Naive thymus-derived CD8-positive, alpha-beta T cell (primary cell): Measurements from ENCODE around the gene PGM2L1. TPM values are rescaled to one million over a fixed set of nuclear protein-coding genes. Genes with fewer than 3 reads are reported as not detected.
A peak's percentile ranks its signal among the peaks of the same experiment; 100 is the strongest.

ENCODE experiments used
- ATAC-seq, 2 donors: fragments of 150-1000 bp; cut with Tn5 transposase in 1 of 2; sonication (Bioruptor Pico), chemical (Tn5 transposase) in 1 of 2; 1 replicate in 1 of 2; 2 replicates in 1 of 2; pipeline ENCODE4 v1.10.0; 2021; ENCODE audit warnings: mild to moderate bottlenecking in 2 of 2, moderate library complexity in 2 of 2
- POLR2A ChIA-PET: fragments of 350-600 bp; sonication (Branson Sonifier 250); formaldehyde crosslinking; loops from one replicate; lab custom pipeline; 2021; ENCODE audit warnings: antibody characterized with exemption; lab: Charles Lee
- DNase-seq, 10 donors: peaks; one replicate each; pipeline versions ENCODE4 v3.0.0 to v3.0.0-alpha.2; 2020 to 2022
- H3K27ac Mint-ChIP-seq, 10 donors: one replicate each; pipeline ENCODE4 v1.8.0; 2020 to 2022; ENCODE audit warnings: mild to moderate bottlenecking in 10 of 10, mixed read lengths in 10 of 10, moderate library complexity in 4 of 10, inconsistent platforms in 1 of 10
- H3K27me3 Mint-ChIP-seq, 5 donors: one replicate each; pipeline ENCODE4 v1.8.0; 2021 to 2022; ENCODE audit warnings: mixed read lengths in 5 of 5
- H3K36me3 Mint-ChIP-seq, 3 donors: one replicate each; pipeline ENCODE4 v1.8.0; 2020 to 2022; ENCODE audit warnings: mixed read lengths in 3 of 3, mild to moderate bottlenecking in 2 of 3, inconsistent platforms in 1 of 3
- H3K4me1 Mint-ChIP-seq, 4 donors: one replicate each; pipeline ENCODE4 v1.8.0; 2021 to 2022; ENCODE audit warnings: mixed read lengths in 4 of 4
- H3K4me3 Mint-ChIP-seq, 10 donors: one replicate each; pipeline ENCODE4 v1.8.0; 2020 to 2022; ENCODE audit warnings: mild to moderate bottlenecking in 10 of 10, mixed read lengths in 10 of 10, moderate library complexity in 6 of 10, inconsistent platforms in 1 of 10
- H3K9me3 Mint-ChIP-seq, 9 donors: one replicate each; pipeline ENCODE4 v1.8.0; 2020 to 2022; ENCODE audit warnings: mixed read lengths in 9 of 9, mild to moderate bottlenecking in 3 of 9, inconsistent platforms in 1 of 9, moderate library complexity in 1 of 9
- polyA plus RNA-seq, 3 donors: library from polyadenylated mRNA; unstranded; fragments of 300-500 nt; fragmentation: Illumina TruSeq; gene quantifications; one replicate each; pipeline ENCODE4 v1.2.3, GENCODE V29; 2021
- total RNA-seq, 8 experiments: library from RNA in 2 of 8; stranded (reverse) in 2 of 8; gene quantifications; one replicate each; pipeline ENCODE4 v1.2.3 and lab custom pipeline; 2021 to 2026

The PGM2L1 gene
- total and polyA plus RNA-seq, 5 experiments from 2014 or later: 2.8 to 11.5 (median 2.9) TPM

GRCh38 chr11:74310857-74311256 lies 87.4 kb downstream of the PGM2L1 start:
- Mint-ChIP-seq H3K4me3 (peak overlapping the region; percentile 37 to 85 (median 54)), H3K9me3 (peaks cover 1 to 13% (median 7%) of the 10 kb centered on the region in 9 donors), H3K4me1 (peaks cover 8 to 15% (median 12%) of the 10 kb centered on the region in 4 donors), H3K27ac (no peak overlapping the region), H3K27me3 (peaks cover 22 to 45% (median 39%) of the 10 kb centered on the region in 5 donors), H3K36me3 (no peaks in the 10 kb centered on the region)
- POLR2A ChIA-PET: no interaction called here
- ATAC-seq (no peak), DNase-seq (no peak)

- ATAC-seq (no peak), DNase-seq (no peak)
- no peaks in the 10 kb centered on the region for H3K36me3 Mint-ChIP-seq
- no peak overlapping the region for H3K27ac Mint-ChIP-seq
- peaks cover 8 to 15% (median 11%) of the 10 kb centered on the region in 4 donors for H3K4me1 Mint-ChIP-seq
- H3K27me3 Mint-ChIP-seq: peaks cover 25 to 65% (median 48%) of the 10 kb centered on the region in 5 donors
- POLR2A ChIA-PET: no interaction called here
- H3K4me3 Mint-ChIP-seq: no peak overlapping the region
- H3K9me3 Mint-ChIP-seq: no peaks in the 10 kb centered on the region
Measured at GRCh38 chr11:74307434-74307833, 90.8 kb downstream of the PGM2L1 start.

- no peak for ATAC-seq
- H3K27ac Mint-ChIP-seq: no peak overlapping the region
- H3K9me3 Mint-ChIP-seq: no peaks in the 10 kb centered on the region
- POLR2A ChIA-PET: no interaction called here
- no peak overlapping the region for H3K4me3 Mint-ChIP-seq
- H3K36me3 Mint-ChIP-seq: no peaks in the 10 kb centered on the region
- peaks cover 4 to 12% (median 7%) of the 10 kb centered on the region in 4 donors for H3K4me1 Mint-ChIP-seq
- H3K27me3 Mint-ChIP-seq: peaks cover 24 to 58% (median 42%) of the 10 kb centered on the region in 5 donors
- no peak for DNase-seq
Measured at GRCh38 chr11:74306435-74307175, 91.6 kb downstream of the PGM2L1 start.

GRCh38 chr11:74299015-74299414 lies 99.2 kb downstream of the PGM2L1 start:
- no peak overlapping the region for H3K4me3 Mint-ChIP-seq
- no peak overlapping the region for H3K27ac Mint-ChIP-seq
- DNase-seq: no peak
- H3K4me1 Mint-ChIP-seq: peaks cover 2 to 8% (median 6%) of the 10 kb centered on the region in 4 donors
- no peaks in the 10 kb centered on the region for H3K36me3 Mint-ChIP-seq
- peaks cover 0 to 3% (median 0%) of the 10 kb centered on the region in 9 donors for H3K9me3 Mint-ChIP-seq
- no peak for ATAC-seq
- peaks cover 6 to 32% (median 10%) of the 10 kb centered on the region in 5 donors for H3K27me3 Mint-ChIP-seq
- POLR2A ChIA-PET: no interaction called here

DNA sequence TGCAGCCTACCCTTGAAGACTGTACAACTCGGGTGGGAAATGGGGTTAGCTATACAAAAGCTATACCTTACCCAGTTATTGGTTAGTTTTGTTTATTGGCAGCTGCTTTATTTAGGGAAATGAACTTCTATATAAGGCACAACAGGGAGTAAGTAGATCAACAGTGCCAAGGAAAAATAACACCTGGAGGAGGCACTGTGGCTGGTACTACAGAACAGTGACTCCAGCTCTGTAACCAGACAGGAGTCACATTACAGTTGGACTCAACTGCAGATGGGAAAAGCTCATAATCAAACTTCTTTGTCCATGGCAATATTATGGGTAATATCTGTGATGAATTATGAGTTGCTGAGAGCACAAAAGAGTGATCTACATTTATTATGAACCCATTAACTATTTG lies 100.7 kb downstream of the PGM2L1 start:
- H3K9me3 Mint-ChIP-seq: peaks cover 0 to 6% (median 0%) of the 10 kb centered on the region in 9 donors
- DNase-seq (no peak), ATAC-seq (no peak)
- peaks cover 9 to 44% (median 13%) of the 10 kb centered on the region in 5 donors for H3K27me3 Mint-ChIP-seq
- no peak overlapping the region for H3K4me3 Mint-ChIP-seq
- H3K4me1 Mint-ChIP-seq: peaks cover 2 to 8% (median 6%) of the 10 kb centered on the region in 4 donors
- POLR2A ChIA-PET: no interaction called here
- H3K27ac Mint-ChIP-seq: no peak overlapping the region
- H3K36me3 Mint-ChIP-seq: no peaks in the 10 kb centered on the region

DNA sequence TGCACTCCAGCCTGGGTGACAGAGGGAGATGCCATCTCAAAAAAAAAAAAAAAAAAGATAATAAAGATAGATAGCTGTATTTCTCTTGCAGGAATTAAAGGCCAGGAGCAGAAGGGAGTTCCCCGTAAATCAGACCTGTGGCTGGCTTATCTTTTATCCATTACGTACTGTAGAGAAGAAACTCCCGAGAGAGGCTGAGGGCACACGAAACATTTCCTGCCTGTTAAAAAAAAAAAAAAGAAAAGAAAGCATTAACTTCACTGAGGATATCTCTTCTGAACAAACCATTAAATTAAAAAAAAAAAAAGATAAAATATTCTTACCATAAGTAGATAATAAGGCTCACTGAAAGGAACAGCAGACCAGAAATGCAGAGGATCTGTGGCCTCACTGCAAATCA lies 109.3 kb downstream of the PGM2L1 start:
- POLR2A ChIA-PET: no interaction called here
- DNase-seq (no peak), ATAC-seq (no peak)
- Mint-ChIP-seq H3K9me3 (peaks cover 0 to 9% (median 0%) of the 10 kb centered on the region in 9 donors), H3K27ac (no peak overlapping the region), H3K4me3 (no peak overlapping the region), H3K36me3 (no peaks in the 10 kb centered on the region), H3K27me3 (peaks cover 2 to 22% (median 4%) of the 10 kb centered on the region in 5 donors), H3K4me1 (peaks cover 0 to 2% (median 0%) of the 10 kb centered on the region in 4 donors)

DNA sequence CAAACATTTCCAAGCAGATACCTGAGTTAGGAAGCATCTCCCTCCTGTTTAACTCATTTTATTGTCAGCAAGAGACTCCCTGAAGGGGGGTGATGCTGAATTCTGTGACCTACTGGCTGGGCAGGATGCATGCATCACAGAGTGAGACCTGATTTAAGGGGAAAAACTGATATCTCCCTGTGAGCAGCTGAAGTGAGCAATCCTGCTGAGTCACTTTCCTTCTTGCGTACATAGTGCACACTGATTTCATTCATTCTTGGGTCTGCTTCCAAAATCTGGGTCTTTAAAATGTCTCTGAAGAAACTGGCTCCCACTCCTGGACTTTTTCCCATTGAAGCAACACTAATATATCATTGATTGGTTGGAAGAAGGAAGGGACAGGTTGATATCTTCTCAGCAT lies 110.1 kb downstream of the PGM2L1 start:
- no peak for ATAC-seq
- POLR2A ChIA-PET: no interaction called here
- Mint-ChIP-seq H3K4me1 (peaks cover 0 to 2% (median 0%) of the 10 kb centered on the region in 4 donors), H3K27ac (no peak overlapping the region), H3K27me3 (peaks cover 0 to 14% (median 3%) of the 10 kb centered on the region in 5 donors), H3K9me3 (peaks cover 0 to 6% (median 0%) of the 10 kb centered on the region in 9 donors), H3K36me3 (no peaks in the 10 kb centered on the region), H3K4me3 (no peak overlapping the region)
- DNase-seq: no peak

GRCh38 chr11:74284466-74284865 lies 113.8 kb downstream of the PGM2L1 start:
- H3K9me3 Mint-ChIP-seq: no peaks in the 10 kb centered on the region
- ATAC-seq (no peak), DNase-seq (no peak)
- no peaks in the 10 kb centered on the region for H3K36me3 Mint-ChIP-seq
- H3K27ac Mint-ChIP-seq: no peak overlapping the region
- no peak overlapping the region for H3K4me3 Mint-ChIP-seq
- POLR2A ChIA-PET: no interaction called here
- peaks cover 0 to 2% (median 0%) of the 10 kb centered on the region in 4 donors for H3K4me1 Mint-ChIP-seq
- peaks cover 0 to 2% (median 0%) of the 10 kb centered on the region in 5 donors for H3K27me3 Mint-ChIP-seq

GRCh38 chr11:74283580-74284180 lies 114.6 kb downstream of the PGM2L1 start:
- POLR2A ChIA-PET: no interaction called here
- Mint-ChIP-seq H3K9me3 (no peaks in the 10 kb centered on the region), H3K4me1 (peaks cover 0 to 2% (median 0%) of the 10 kb centered on the region in 4 donors), H3K27me3 (peaks cover 0 to 2% (median 0%) of the 10 kb centered on the region in 5 donors), H3K36me3 (no peaks in the 10 kb centered on the region), H3K27ac (no peak overlapping the region), H3K4me3 (no peak overlapping the region)
- DNase-seq (no peak), ATAC-seq (no peak)

GRCh38 chr11:74282914-74283371 lies 115.3 kb downstream of the PGM2L1 start:
- H3K36me3 Mint-ChIP-seq: no peaks in the 10 kb centered on the region
- DNase-seq (no peak), ATAC-seq (no peak)
- H3K27ac Mint-ChIP-seq: no peak overlapping the region
- POLR2A ChIA-PET: no interaction called here
- H3K9me3 Mint-ChIP-seq: no peaks in the 10 kb centered on the region
- peaks cover 0 to 2% (median 0%) of the 10 kb centered on the region in 4 donors for H3K4me1 Mint-ChIP-seq
- no peak overlapping the region for H3K4me3 Mint-ChIP-seq
- peaks cover 0 to 3% (median 0%) of the 10 kb centered on the region in 5 donors for H3K27me3 Mint-ChIP-seq

DNA sequence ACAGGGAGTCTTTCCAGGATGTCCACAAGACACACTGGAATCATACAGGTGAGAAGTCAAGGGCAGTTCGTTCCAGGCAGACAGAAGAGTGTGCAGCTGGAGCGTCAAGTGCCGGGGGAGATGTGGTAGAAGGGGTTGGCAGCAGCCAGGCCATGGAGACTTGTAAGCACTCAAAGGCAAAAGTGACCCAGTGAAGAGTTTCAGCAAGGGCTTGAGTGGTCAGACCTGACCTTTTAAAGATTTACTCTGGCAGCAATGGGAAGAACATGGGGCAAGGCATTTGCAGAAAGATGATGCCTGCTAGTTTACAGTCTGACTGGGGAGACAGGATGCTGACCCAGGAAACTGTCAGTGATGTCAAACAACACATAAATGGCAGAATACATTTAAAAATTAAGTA lies 115.8 kb downstream of the PGM2L1 start:
- POLR2A ChIA-PET: no interaction called here
- Mint-ChIP-seq H3K36me3 (no peaks in the 10 kb centered on the region), H3K27me3 (peaks cover 0 to 6% (median 0%) of the 10 kb centered on the region in 5 donors), H3K4me1 (peaks cover 0 to 2% (median 0%) of the 10 kb centered on the region in 4 donors), H3K9me3 (no peaks in the 10 kb centered on the region), H3K27ac (no peak overlapping the region), H3K4me3 (no peak overlapping the region)
- DNase-seq: no peak
- ATAC-seq: no peak

- no peak overlapping the region for H3K4me3 Mint-ChIP-seq
- no peaks in the 10 kb centered on the region for H3K36me3 Mint-ChIP-seq
- peaks cover 0 to 9% (median 4%) of the 10 kb centered on the region in 5 donors for H3K27me3 Mint-ChIP-seq
- no peak for ATAC-seq
- H3K4me1 Mint-ChIP-seq: peaks cover 0 to under 1% (median 0%) of the 10 kb centered on the region in 4 donors
- no peaks in the 10 kb centered on the region for H3K9me3 Mint-ChIP-seq
- POLR2A ChIA-PET: no interaction called here
- no peak overlapping the region for H3K27ac Mint-ChIP-seq
- DNase-seq: no peak
Measured at GRCh38 chr11:74280494-74280893, 117.7 kb downstream of the PGM2L1 start.
